ENCODE data around the gene CBX1. TPM values are rescaled to one million over a fixed set of nuclear protein-coding genes. Genes with fewer than 3 reads are reported as not detected.
A peak's percentile ranks its signal among the peaks of the same experiment; 100 is the strongest.

Gene CBX1
- total and polyA plus RNA-seq, 4 donors, result 17.6 to 43.2 (median 28.9) TPM

GRCh38 chr17:48134912-48135480 lies 33.7 kb upstream of the CBX1 start:
- ATAC-seq (ENCODE audit: insufficient read depth, low FRiP score), result no peak
- no peak overlapping the region for H3K9ac ChIP-seq (ENCODE audit: insufficient read depth in 1 of 2, low read length in 2 of 2)
- TF ChIP-seq CTCF (IDR thresholded peaks at IDR 0.05; ENCODE audit: control extremely low read depth, extremely low read depth), result no peak

DNA sequence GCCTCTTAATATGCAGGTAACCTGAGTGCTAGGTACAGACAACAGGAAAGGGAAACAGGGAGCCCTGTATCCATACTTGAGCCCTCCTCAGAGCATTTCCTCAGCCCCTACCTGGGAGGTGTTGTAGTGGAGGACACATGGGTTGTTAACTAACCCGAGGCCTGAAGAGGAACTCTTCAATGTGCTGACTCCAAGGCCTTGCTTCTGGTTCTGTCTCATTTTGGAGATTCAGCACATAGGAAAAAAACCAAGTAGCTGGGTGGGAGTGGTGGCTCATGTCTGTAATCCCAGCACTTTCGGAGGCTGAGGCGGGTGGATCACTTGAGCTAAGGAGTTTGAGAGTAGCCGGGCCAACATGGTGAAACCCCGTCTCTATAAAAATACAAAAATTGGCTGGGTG lies 31.1 kb upstream of the CBX1 start:
- Histone ChIP-seq H3K4me1 (ENCODE audit: control insufficient read depth in 5 of 5, insufficient read depth in 5 of 5, low read length in 5 of 5) (no peaks in the 10 kb centered on the region), H3K27ac (ENCODE audit: low read depth in 1 of 2, low read length in 1 of 2) (no peak overlapping the region), H3K27me3 (ENCODE audit: control insufficient read depth in 3 of 3, insufficient read depth in 3 of 3, low read length in 2 of 3) (no peaks in the 10 kb centered on the region), H3K9me3 (ENCODE audit: control insufficient read depth in 4 of 4, insufficient read depth in 3 of 4, low read length in 3 of 4) (no peaks in the 10 kb centered on the region), H3K9ac (ENCODE audit: insufficient read depth in 1 of 2, low read length in 2 of 2) (no peak overlapping the region), H3K4me3 (no peak overlapping the region), H3K36me3 (ENCODE audit: control insufficient read depth in 4 of 4, insufficient read depth in 4 of 4, low read length in 4 of 4) (no peaks in the 10 kb centered on the region)
- ATAC-seq (ENCODE audit: insufficient read depth, low FRiP score) (no peak), DNase-seq (no peak)
- no peak for TF ChIP-seq CTCF (IDR thresholded peaks at IDR 0.05; ENCODE audit: control extremely low read depth, extremely low read depth)
- WGBS, 2 donors, result 87 to 88% methylated on average over 5 of the region's 5 CpGs

More at GRCh38 chr17:48134912-48135480, 33.7 kb upstream of the CBX1 start:
- Histone ChIP-seq H3K4me1 (ENCODE audit: control insufficient read depth in 5 of 5, insufficient read depth in 5 of 5, low read length in 5 of 5) (no peaks in the 10 kb centered on the region), H3K27me3 (ENCODE audit: control insufficient read depth in 3 of 3, insufficient read depth in 3 of 3, low read length in 2 of 3) (no peaks in the 10 kb centered on the region), H3K9me3 (ENCODE audit: control insufficient read depth in 4 of 4, insufficient read depth in 3 of 4, low read length in 3 of 4) (no peaks in the 10 kb centered on the region), H3K4me3 (no peak overlapping the region), H3K36me3 (ENCODE audit: control insufficient read depth in 4 of 4, insufficient read depth in 4 of 4, low read length in 4 of 4) (no peaks in the 10 kb centered on the region), H3K27ac (ENCODE audit: low read depth in 1 of 2, low read length in 1 of 2) (no peak overlapping the region)
- DNase-seq, result no peak
- WGBS, 2 donors, result 86 to 95% methylated on average over 3 of the region's 3 CpGs

GRCh38 chr17:48131216-48131824 lies 30.0 kb upstream of the CBX1 start:
- no peaks in the 10 kb centered on the region for H3K9me3 ChIP-seq (ENCODE audit: control insufficient read depth in 4 of 4, insufficient read depth in 3 of 4, low read length in 3 of 4)
- DNase-seq (peak; percentile 69 to 86 (median 83)), ATAC-seq (ENCODE audit: insufficient read depth, low FRiP score) (no peak)
- no peak overlapping the region for H3K9ac ChIP-seq (ENCODE audit: insufficient read depth in 1 of 2, low read length in 2 of 2)
- 51 to 52% methylated on average over 3 to 4 of the region's 4 CpGs for WGBS, 2 donors
- H3K27ac ChIP-seq (ENCODE audit: low read depth in 1 of 2, low read length in 1 of 2), result no peak overlapping the region
- H3K27me3 ChIP-seq (ENCODE audit: control insufficient read depth in 3 of 3, insufficient read depth in 3 of 3, low read length in 2 of 3), result no peaks in the 10 kb centered on the region
- no peak overlapping the region for H3K4me3 ChIP-seq
- H3K36me3 ChIP-seq (ENCODE audit: control insufficient read depth in 4 of 4, insufficient read depth in 4 of 4, low read length in 4 of 4), result peaks cover 0 to 4% (median 0%) of the 10 kb centered on the region in 4 donors
- H3K4me1 ChIP-seq (ENCODE audit: control insufficient read depth in 5 of 5, insufficient read depth in 5 of 5, low read length in 5 of 5), result no peaks in the 10 kb centered on the region
- peak; percentile 88 for TF ChIP-seq CTCF (IDR thresholded peaks at IDR 0.05; ENCODE audit: control extremely low read depth, extremely low read depth)
